HepG2 (cell line): ENCODE measurements around the gene LOXL4. TPM values are rescaled to one million over a fixed set of nuclear protein-coding genes. Genes with fewer than 3 reads are reported as not detected.

Experiments
- ATAC-seq: fragments of 200-7000 bp; cut with Tn5 transposase; 3 replicates; pipeline ENCODE4 v1.9.1; 2020; ENCODE audit warnings: mild to moderate bottlenecking, moderate library complexity
- BruUV-seq: library from RNA; stranded (reverse); fragments of 400-500 nt; replicated peaks from 2 replicates; lab custom pipeline; 2021; lab: Mats Ljungman, UMichigan
- CTCF ChIA-PET: fragments of 300-600 bp; formaldehyde crosslinking; extraction: SDS; loops from one replicate; lab custom pipeline; 2021; ENCODE audit warnings: low total read pairs, inconsistent platforms, low intra/inter-chr PET ratio; lab: Yijun Ruan, JAX
- POLR2A ChIA-PET: fragments of 350-600 bp; sonication (Branson Sonifier 250); formaldehyde crosslinking; loops from one replicate; lab custom pipeline; 2020; ENCODE audit warnings: antibody characterized with exemption, inconsistent platforms; lab: Yijun Ruan, JAX
- DNase-seq: peaks from one replicate; pipeline ENCODE4 v3.0.0-alpha.2; 2015; ENCODE audit warnings: low spot score
- FAIRE-seq: peaks from 3 replicates; lab custom pipeline; 2011; peaks lifted over from hg19 to GRCh38; lab: Jason Lieb, UNC
- H2AFZ ChIP-seq: one replicate; pipeline ENCODE4 v1.6.1; 2011; ENCODE audit warnings: low read length, inconsistent platforms
- H3K27ac ChIP-seq: fragments of 300-600 bp; 3 replicates; pipeline ENCODE4 v1.8.0; 2011; ENCODE audit warnings: mixed run types, mild to moderate bottlenecking, mixed read lengths, low read length, inconsistent platforms; ENCODE audit not compliant: insufficient read depth; ENCODE audit errors: extremely low read length
- H3K27me3 ChIP-seq, 2 experiments: fragments of 200-600 bp in 1 of 2; 2 replicates in 1 of 2; 3 replicates in 1 of 2; pipeline versions ENCODE4 v1.6.0 to v1.8.0; 2011; ENCODE audit warnings: low read length in 2 of 2, mild to moderate bottlenecking in 2 of 2, moderate library complexity in 2 of 2, inconsistent platforms in 1 of 2; ENCODE audit not compliant: insufficient read depth in 2 of 2, control insufficient read depth in 1 of 2
- H3K36me3 ChIP-seq, 2 experiments: fragments of 200-600 bp in 1 of 2; replicated peaks in 1 of 2; 2 replicates in 1 of 2; 3 replicates in 1 of 2; pipeline versions ENCODE4 v1.5.1 to v1.8.0; 2011; ENCODE audit warnings: low read length in 2 of 2, inconsistent platforms in 1 of 2; ENCODE audit not compliant: insufficient read depth in 2 of 2, control insufficient read depth in 1 of 2
- H3K4me1 ChIP-seq: 2 replicates; pipeline ENCODE4 v1.5.1; 2012; ENCODE audit warnings: low read length, inconsistent platforms; ENCODE audit not compliant: insufficient read depth
- H3K4me2 ChIP-seq: 2 replicates; pipeline ENCODE4 v1.6.0; 2011; ENCODE audit warnings: low read depth, low read length, inconsistent platforms
- H3K4me3 ChIP-seq, 3 experiments: fragments of 200-600 bp in 1 of 3; sonication (generic), shearing (Covaris generic) in 1 of 3; replicated peaks in 1 of 3; 2 replicates each; pipeline ENCODE4 v1.5.1; 2011 to 2016; ENCODE audit warnings: low read length in 3 of 3, inconsistent platforms in 2 of 3, low read depth in 2 of 3, mild to moderate bottlenecking in 2 of 3, control low read depth in 1 of 3, mixed read lengths in 1 of 3; ENCODE audit not compliant: insufficient read depth in 1 of 3
- H3K79me2 ChIP-seq: one replicate; pipeline ENCODE4 v1.6.1; 2011; ENCODE audit warnings: low read length, inconsistent platforms; ENCODE audit not compliant: insufficient read depth
- H3K9ac ChIP-seq: 2 replicates; pipeline ENCODE4 v1.6.0; 2011; ENCODE audit warnings: mild to moderate bottlenecking, low read depth, low read length, inconsistent platforms; ENCODE audit not compliant: insufficient read depth
- H3K9me3 ChIP-seq: 2 replicates; pipeline ENCODE4 v1.5.1; 2012; ENCODE audit warnings: mild to moderate bottlenecking, low read length
- H4K20me1 ChIP-seq: 2 replicates; pipeline ENCODE4 v1.6.0; 2011; ENCODE audit warnings: inconsistent platforms, mild to moderate bottlenecking, low read length, moderate library complexity; ENCODE audit not compliant: insufficient read depth
- CHD2 ChIP-seq: IDR thresholded peaks from 2 replicates; pipeline ENCODE4 v1.6.1; 2011; ENCODE audit warnings: low read depth, low read length, improper control_type of control experiment
- ERF ChIP-seq: IDR thresholded peaks from 2 replicates; pipeline ENCODE4 v1.6.1; 2018; ENCODE audit warnings: missing biosample characterization, missing genetic modification reagents
- HOXD1 ChIP-seq: sonication (generic); formaldehyde crosslinking; IDR thresholded peaks from 2 replicates; pipeline ENCODE4 v1.5.0; 2020; ENCODE audit warnings: missing genetic modification reagents
- IRF2 ChIP-seq: IDR thresholded peaks from 2 replicates; pipeline ENCODE4 v1.6.1; 2018; ENCODE audit warnings: missing genetic modification reagents, missing compliant biosample characterization
- MTA1 ChIP-seq: sonication (generic); formaldehyde crosslinking; IDR thresholded peaks from 2 replicates; pipeline ENCODE4 v1.4.0; 2020; ENCODE audit warnings: missing genetic modification reagents, mild to moderate bottlenecking, borderline replicate concordance
- PHF8 ChIP-seq: sonication (generic); formaldehyde crosslinking; IDR thresholded peaks from 2 replicates; pipeline ENCODE4 v1.5.0; 2020; ENCODE audit warnings: missing genetic modification reagents
- SP140L ChIP-seq: sonication (generic); formaldehyde crosslinking; IDR thresholded peaks from 2 replicates; pipeline ENCODE4 v1.4.0; 2020; ENCODE audit warnings: missing genetic modification reagents, borderline replicate concordance
- SRSF4 ChIP-seq: fragments of 200-400 bp; formaldehyde crosslinking; IDR thresholded peaks from one replicate; pipeline ENCODE4 v1.6.1; 2018; ENCODE audit warnings: mild to moderate bottlenecking, low read depth, low read length, moderate library complexity; ENCODE audit not compliant: poor library complexity, severe bottlenecking
- ZNF619 ChIP-seq: sonication (generic); formaldehyde crosslinking; IDR thresholded peaks from 2 replicates; pipeline ENCODE4 v1.4.0; 2020; ENCODE audit warnings: mild to moderate bottlenecking, missing genetic modification reagents
- ZNF782 ChIP-seq: sonication (generic); formaldehyde crosslinking; IDR thresholded peaks from 2 replicates; pipeline ENCODE4 v1.4.0; 2020; ENCODE audit warnings: missing genetic modification reagents, mild to moderate bottlenecking, borderline replicate concordance
- WGBS: methylation state at CpG from one replicate; pipeline ENCODE4 v1.1.6; 2017; ENCODE audit warnings: low lambda C conversion rate; 5-methylcytosine and 5-hydroxymethylcytosine counted together
- in situ Hi-C: cut with HindIII; loops from 2 replicates; pipeline ENCODE4 v1.10.0; 2017; ENCODE audit warnings: low pct_unique_long_range_greater_than_20kb; ENCODE audit not compliant: extremely low pct_ligation_motif_present
- intact Hi-C: fragments of 100-400 bp; cut with micrococcal nuclease; formaldehyde crosslinking; loops from one replicate; pipeline ENCODE4 v1.10.0; 2022; ENCODE audit not compliant: unreplicated experiment
- polyA plus RNA-seq, 8 experiments: library from polyadenylated mRNA; depleted of rRNA in 3 of 8; stranded (reverse) in 7 of 8; unstranded in 1 of 8; fragments of >200 nt; fragmentation: Illumina TruSeq in 4 of 8; extraction: Trizol in 4 of 8; gene quantifications; 2 replicates each; pipeline versions ENCODE4 v1.2.1 to v1.2.3, GENCODE V29; 2011 to 2016; ENCODE audit warnings: low read depth in 4 of 8, missing spikeins in 1 of 8, mixed read lengths in 1 of 8; ENCODE audit not compliant: insufficient read depth in 1 of 8
- total RNA-seq, 5 experiments: library from RNA; depleted of rRNA; stranded (reverse); fragments of >200 nt; fragmentation: Illumina TruSeq; extraction: Trizol; gene quantifications; 2 replicates each; pipeline ENCODE4 v1.2.3, GENCODE V29; 2016; ENCODE audit warnings: low read depth in 1 of 5
- TF ChIP-seq, protein P1 (sequence below): sonication (generic); formaldehyde crosslinking; IDR thresholded peaks from 2 replicates; pipeline ENCODE4 v1.4.0; 2020; ENCODE audit warnings: missing genetic modification reagents
- TF ChIP-seq, protein P2 (sequence below): sonication (generic); formaldehyde crosslinking; IDR thresholded peaks from 2 replicates; pipeline ENCODE4 v1.5.0; 2020; ENCODE audit warnings: mild to moderate bottlenecking, missing genetic modification reagents, moderate library complexity
- TF ChIP-seq, protein P3 (sequence below), 2 experiments: fragments of 450-650 bp in 1 of 2; sonication (generic) in 1 of 2; formaldehyde crosslinking in 1 of 2; IDR thresholded peaks; 2 replicates each; pipeline versions ENCODE4 v1.6.1 to v1.8.0; 2016 to 2022; ENCODE audit warnings: antibody characterized with exemption in 1 of 2, mild to moderate bottlenecking in 1 of 2, missing genetic modification reagents in 1 of 2

LOXL4 gene
- total and polyA plus RNA-seq, 2 of the 13 experiments (the other 11 are each of a cell fraction or from before 2014, with no cell fraction given), result 8.8 to 21.1 TPM

DNA sequence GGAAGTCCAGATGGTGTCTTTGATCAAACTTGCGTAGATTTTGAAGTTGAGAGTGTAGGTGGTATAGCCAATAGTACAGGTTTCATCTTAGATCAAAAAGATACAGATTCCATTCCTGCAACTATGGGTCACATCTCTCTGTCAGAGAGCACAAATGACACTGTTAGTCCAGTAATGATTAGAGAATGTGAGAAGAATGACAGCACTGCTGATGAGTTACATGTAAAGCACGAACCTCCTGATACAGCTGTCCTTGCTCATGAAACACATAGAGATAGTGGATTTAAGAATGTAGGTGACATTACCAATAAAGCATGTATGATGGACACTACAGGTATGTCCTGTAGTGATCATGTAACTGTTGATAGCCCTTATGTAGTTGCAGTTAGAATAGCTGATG lies 59.1 kb downstream of the LOXL4 start:
- H3K27ac ChIP-seq, result no peak overlapping the region
- H4K20me1 ChIP-seq, result no peaks in the 10 kb centered on the region
- in situ Hi-C loops (no loop called here), intact Hi-C loops (no loop called here)
- H3K4me2 ChIP-seq, result no peak overlapping the region
- no peak overlapping the region for H2AFZ ChIP-seq
- H3K27me3 ChIP-seq, result no peaks in the 10 kb centered on the region
- ChIA-PET POLR2A (no interaction called here), CTCF (no interaction called here)
- ATAC-seq (no peak), DNase-seq (no peak), FAIRE-seq (no peak)
- BruUV-seq, result no TSS peak
- no peaks in the 10 kb centered on the region for H3K9me3 ChIP-seq
- peaks cover 3 to 5% of the 10 kb centered on the region in 2 experiments; a peak in 3 of 5 replicates for H3K36me3 ChIP-seq
- H3K79me2 ChIP-seq, result no peaks in the 10 kb centered on the region
- no peaks in the 10 kb centered on the region for H3K4me1 ChIP-seq
- H3K4me3 ChIP-seq, result no peak overlapping the region
- WGBS, result 91% methylated on average over 2 of the region's 2 CpGs
- no peak overlapping the region for H3K9ac ChIP-seq
- TF ChIP-seq CHD2 (no peak), ZNF619 (CRISPR knock-in tag) (no peak), SP140L (CRISPR knock-in tag) (no peak), PHF8 (CRISPR knock-in tag) (no peak), MTA1 (CRISPR knock-in tag) (no peak), SRSF4 (no peak), ERF (no peak), IRF2 (CRISPR knock-in tag) (no peak), ZNF782 (CRISPR knock-in tag) (no peak), HOXD1 (CRISPR knock-in tag) (no peak)
- TF ChIP-seq, protein P1, sequence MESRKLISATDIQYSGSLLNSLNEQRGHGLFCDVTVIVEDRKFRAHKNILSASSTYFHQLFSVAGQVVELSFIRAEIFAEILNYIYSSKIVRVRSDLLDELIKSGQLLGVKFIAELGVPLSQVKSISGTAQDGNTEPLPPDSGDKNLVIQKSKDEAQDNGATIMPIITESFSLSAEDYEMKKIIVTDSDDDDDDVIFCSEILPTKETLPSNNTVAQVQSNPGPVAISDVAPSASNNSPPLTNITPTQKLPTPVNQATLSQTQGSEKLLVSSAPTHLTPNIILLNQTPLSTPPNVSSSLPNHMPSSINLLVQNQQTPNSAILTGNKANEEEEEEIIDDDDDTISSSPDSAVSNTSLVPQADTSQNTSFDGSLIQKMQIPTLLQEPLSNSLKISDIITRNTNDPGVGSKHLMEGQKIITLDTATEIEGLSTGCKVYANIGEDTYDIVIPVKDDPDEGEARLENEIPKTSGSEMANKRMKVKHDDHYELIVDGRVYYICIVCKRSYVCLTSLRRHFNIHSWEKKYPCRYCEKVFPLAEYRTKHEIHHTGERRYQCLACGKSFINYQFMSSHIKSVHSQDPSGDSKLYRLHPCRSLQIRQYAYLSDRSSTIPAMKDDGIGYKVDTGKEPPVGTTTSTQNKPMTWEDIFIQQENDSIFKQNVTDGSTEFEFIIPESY (CRISPR knock-in tag), result no peak
- TF ChIP-seq, protein P2, sequence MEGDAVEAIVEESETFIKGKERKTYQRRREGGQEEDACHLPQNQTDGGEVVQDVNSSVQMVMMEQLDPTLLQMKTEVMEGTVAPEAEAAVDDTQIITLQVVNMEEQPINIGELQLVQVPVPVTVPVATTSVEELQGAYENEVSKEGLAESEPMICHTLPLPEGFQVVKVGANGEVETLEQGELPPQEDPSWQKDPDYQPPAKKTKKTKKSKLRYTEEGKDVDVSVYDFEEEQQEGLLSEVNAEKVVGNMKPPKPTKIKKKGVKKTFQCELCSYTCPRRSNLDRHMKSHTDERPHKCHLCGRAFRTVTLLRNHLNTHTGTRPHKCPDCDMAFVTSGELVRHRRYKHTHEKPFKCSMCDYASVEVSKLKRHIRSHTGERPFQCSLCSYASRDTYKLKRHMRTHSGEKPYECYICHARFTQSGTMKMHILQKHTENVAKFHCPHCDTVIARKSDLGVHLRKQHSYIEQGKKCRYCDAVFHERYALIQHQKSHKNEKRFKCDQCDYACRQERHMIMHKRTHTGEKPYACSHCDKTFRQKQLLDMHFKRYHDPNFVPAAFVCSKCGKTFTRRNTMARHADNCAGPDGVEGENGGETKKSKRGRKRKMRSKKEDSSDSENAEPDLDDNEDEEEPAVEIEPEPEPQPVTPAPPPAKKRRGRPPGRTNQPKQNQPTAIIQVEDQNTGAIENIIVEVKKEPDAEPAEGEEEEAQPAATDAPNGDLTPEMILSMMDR (CRISPR knock-in tag), result no peak
- TF ChIP-seq, protein P3, sequence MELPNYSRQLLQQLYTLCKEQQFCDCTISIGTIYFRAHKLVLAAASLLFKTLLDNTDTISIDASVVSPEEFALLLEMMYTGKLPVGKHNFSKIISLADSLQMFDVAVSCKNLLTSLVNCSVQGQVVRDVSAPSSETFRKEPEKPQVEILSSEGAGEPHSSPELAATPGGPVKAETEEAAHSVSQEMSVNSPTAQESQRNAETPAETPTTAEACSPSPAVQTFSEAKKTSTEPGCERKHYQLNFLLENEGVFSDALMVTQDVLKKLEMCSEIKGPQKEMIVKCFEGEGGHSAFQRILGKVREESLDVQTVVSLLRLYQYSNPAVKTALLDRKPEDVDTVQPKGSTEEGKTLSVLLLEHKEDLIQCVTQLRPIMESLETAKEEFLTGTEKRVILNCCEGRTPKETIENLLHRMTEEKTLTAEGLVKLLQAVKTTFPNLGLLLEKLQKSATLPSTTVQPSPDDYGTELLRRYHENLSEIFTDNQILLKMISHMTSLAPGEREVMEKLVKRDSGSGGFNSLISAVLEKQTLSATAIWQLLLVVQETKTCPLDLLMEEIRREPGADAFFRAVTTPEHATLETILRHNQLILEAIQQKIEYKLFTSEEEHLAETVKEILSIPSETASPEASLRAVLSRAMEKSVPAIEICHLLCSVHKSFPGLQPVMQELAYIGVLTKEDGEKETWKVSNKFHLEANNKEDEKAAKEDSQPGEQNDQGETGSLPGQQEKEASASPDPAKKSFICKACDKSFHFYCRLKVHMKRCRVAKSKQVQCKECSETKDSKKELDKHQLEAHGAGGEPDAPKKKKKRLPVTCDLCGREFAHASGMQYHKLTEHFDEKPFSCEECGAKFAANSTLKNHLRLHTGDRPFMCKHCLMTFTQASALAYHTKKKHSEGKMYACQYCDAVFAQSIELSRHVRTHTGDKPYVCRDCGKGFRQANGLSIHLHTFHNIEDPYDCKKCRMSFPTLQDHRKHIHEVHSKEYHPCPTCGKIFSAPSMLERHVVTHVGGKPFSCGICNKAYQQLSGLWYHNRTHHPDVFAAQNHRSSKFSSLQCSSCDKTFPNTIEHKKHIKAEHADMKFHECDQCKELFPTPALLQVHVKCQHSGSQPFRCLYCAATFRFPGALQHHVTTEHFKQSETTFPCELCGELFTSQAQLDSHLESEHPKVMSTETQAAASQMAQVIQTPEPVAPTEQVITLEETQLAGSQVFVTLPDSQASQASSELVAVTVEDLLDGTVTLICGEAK (IDR thresholded peaks at IDR 0.05), result no peak
- TF ChIP-seq, protein P3 (CRISPR knock-in tag; IDR thresholded peaks at IDR 0.05), result no peak
